HG02852 (cell line): ENCODE data around the gene AP2B1.
A peak's percentile ranks its signal among the peaks of the same experiment; 100 is the strongest.
"Not testable (repeated sequence)": the region's sequence is repeated elsewhere in the genome, so short reads cannot be mapped to it uniquely, and the experiment has no call there.

Source experiments
- ATAC-seq: cut with Tn5 transposase; IDR thresholded peaks from one replicate; pipeline ENCODE4 v1.9.1; 2021; ENCODE audit warnings: mild to moderate bottlenecking, moderate library complexity; ENCODE audit not compliant: unreplicated experiment

AP2B1 gene

DNA sequence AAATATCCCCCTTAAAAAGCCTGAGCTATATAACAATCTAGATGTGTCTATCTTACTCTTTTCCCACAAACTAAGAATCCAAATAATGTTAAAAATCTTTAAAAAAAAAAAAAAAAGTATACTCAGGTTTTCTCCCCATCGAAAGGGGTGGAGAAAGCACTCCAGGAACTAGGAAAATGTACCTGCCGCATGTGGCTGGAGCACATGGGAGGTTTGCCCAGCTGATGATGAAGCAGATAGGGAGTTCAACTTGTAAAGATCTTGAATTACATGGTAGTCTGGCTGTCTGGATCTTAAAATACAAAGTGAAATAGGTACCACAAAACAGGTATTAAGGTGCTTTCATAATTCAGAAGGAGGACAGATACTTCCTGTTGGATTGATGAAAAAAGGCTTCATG lies 17.7 kb upstream of the AP2B1 start:
- ATAC-seq = no peak

DNA sequence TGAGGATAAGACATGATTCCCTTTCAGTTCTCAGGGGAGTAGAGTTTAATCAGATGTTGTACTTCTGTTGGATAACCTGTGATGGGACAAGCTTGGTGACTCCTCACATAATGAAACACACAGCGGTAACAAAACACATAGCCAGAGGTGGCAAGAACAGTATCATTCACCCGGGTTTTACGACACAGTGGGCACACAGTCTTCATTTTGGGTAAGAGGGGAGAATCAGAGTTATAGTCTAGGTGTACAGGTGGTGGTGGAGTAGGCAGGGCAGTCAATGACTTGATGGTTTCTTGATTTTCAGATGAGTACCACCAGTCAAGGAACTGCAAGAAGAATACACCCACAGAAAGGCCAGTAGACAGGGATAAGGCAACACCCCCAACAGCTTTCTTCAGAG lies 11.4 kb upstream of the AP2B1 start:
- no peak for ATAC-seq

DNA sequence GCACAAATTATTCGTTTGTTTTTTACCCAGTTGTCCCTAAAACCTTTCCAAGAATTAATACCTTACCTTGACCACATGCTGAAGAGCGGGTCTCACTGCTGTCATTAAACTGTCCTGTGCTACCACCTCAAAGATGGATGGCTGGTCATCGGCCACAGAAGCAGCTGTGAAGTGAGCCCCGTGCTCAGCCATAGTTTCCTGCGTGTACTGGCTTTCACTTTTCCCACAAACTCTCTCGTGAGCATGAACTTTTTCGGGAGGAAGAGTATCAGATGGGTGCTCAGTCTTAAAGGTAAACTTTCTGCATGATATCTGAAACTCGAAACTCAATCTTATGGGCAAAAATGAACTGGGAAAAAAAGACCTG lies 9.3 kb upstream of the AP2B1 start:
- ATAC-seq = no peak

DNA sequence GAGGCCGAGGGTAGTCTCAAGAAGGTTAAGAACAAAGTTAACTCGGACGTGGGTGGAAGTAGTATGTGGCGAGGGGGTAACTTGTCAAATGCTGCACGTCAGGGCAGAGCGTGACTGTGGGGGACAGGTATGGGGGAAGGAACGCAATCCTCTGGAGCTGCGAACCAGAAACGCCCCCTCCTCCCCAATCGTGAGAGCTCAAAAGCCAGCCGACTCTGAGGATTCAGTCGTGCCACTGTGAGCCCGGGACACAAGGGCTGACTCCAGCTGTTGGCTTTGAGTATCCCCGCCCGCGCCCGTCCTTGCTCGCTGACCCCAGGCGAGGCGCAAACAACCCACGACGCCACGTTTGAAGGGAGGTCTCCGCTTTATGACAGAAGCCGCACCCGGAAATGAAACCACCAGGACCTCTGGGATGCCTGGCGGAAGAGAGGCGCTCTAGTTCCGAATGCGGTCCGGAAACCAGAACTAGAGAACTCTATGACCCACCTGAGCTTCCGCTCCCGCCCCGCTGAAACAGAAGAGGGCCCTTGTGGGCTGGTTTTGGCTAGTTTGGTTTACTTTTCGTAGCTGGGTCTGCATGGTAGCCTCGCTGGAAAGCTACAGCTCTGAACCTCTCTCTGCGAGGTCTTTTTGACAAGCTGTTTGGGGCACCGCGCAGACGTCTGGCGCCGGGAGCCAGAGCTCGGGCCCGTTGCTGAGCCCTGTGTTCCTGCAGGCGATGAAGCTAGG lies 8.8 kb upstream of the AP2B1 start, which contains the start of gene PEX12:
Gene PEX12, minus strand, starts transcription at position 375 of the 732 bp plus-strand sequence. CDS start 550 bp downstream, outside the sequence.
- peak; percentile 92 for ATAC-seq

DNA sequence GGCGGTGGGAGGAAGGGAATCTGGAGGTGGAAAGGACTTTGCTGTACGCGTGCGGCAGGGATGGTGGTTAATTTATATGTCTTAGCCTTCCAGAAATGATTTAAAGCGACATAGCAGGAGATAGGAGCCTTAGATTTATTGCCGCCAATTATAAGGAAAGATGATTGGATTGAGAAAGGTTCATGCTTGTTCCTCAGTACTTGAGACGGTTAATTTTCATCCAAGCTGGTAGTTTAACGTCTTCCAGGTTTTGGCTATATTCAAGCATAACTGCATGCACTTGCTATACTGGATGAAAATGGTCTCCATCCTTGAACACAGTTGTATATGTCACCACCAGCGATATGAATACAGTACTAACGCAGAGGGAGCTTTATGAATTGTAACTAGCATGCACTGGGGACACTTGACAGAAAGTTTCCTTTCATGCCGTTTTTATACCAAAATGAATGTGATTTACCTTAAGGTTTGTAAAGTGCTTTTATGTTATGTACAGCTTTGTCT lies 8.1 kb upstream of the AP2B1 start:
- no peak for ATAC-seq

DNA sequence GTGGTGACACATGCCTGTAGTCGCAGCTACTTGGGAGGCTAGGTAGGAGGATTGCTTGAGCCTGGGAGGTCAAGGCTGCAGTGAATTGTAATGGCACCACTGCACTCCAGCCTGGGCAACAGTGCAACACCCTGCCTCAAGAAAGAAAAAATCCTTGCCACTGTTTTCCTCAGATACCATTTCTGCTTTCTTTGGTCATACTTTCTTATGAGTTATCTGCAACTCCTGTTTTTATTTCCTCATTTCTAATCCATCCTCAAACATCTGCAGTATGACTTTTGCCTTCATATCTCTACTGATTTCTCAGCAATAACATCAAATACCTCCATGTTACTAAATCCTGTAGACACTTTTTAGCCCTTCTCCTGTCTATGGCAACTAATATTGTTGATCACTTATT lies 3.1 kb upstream of the AP2B1 start:
- no peak for ATAC-seq

DNA sequence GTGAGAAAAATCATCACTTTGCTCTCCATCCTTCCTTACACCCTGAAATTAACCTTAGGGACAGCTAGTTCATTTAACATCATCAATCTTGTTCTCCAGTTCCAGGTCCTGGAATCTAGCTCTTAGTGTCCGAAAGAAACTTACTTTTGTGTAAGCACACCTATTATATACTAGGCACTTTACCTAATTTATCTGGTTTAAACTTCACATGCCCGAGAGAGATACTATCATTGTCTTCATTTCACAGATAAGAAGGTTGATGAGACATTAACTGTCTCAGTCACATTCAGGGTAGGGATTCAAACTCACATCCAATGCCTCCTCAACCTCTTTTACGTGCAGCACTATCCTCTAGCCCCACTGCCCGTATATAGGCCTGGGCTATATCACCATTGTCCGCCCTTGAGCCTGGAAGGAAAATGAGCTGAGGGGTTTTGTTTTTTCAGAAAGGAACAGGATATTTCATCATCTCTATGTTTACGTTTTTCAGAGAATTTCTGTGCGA lies 501 bp upstream of the AP2B1 start:
- ATAC-seq = peak; percentile 3

DNA sequence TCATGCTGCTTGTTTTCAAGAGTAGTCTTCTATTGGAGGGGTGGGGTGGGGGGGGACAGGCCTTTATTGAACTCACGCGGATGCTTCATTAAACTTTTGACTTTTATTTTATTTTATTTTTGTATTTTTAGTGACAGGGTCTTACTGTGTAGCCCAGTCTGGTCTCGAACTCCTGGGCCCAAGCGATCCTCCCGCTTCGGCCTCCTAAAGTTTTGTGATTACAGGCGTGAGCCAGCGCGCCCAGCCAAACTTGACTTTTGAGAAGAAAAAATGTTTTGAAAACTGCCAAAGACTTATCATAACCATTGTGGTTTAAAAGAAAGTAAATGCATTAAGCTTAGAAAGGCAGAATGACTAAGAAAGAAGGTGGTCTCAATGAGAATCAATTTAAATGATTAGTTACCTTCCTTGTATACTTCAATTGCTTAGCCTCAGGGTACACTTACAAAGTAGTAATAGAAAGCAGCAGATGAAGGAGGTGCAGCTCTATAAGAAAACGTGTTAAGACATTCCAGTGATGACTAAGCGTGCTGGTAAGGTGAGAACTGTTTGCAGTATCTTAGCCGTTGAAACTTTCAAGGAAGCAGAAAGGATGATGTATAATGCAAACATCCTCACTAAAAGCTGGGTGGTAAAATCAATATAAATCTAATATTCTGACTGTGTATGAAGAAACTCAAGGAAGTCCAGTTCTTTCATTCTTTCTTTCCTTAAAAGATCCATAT lies 1.2 kb downstream of the AP2B1 start:
- no peak for ATAC-seq

DNA sequence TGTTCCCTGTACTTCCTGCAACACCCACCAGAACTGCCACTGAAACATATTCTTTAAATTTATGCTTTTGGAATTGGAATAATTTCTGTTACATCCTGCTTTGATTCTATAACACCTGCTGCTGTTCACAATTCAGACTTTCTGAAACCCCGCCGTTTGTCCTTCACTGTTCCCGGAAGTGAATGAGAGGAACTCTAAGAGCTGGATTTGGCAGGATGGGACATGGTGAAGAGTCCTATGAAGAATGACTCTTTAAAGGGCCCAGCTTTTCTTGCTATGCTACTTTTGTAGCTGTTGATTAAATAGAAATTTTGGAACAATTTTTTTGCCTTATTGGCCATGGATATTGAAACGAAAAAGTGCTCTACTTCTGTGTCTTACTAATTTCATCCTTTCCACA lies 8.9 kb downstream of the AP2B1 start:
- ATAC-seq = no peak

DNA sequence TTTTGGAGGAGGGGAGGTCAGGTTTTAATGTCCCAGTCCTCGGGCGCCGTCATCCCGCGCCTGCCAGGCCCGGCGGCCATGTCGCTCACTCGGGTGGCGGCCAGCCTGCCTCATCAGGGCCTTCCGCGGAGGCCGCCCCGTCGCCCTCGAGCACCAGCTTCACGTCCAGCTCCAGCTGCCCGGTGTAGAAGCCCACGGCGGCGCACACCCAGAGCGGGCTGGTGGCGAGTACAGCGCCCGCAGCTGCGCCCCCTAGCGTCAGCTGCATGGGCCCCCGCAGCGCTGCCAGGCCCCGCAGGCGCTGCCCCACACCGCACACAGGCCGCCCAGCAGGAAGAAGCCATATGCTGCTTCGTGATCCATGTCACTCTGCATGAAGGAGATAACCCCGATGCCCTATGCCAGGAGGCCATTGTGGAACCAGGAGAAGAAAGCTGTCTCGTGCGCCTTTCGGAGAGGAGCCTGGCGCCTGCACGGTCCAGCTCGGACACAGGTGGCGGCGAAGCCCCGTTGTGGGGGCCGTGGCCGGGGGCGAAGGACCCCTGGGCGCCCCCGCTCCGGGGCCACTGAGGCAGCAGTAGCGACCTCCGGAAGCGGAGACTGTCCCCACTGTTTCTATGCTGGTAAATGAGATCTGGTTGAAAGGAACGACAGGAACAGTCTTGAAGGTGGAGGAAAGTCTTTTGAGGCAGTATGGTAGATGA lies 9.6 kb downstream of the AP2B1 start:
- no peak for ATAC-seq

DNA sequence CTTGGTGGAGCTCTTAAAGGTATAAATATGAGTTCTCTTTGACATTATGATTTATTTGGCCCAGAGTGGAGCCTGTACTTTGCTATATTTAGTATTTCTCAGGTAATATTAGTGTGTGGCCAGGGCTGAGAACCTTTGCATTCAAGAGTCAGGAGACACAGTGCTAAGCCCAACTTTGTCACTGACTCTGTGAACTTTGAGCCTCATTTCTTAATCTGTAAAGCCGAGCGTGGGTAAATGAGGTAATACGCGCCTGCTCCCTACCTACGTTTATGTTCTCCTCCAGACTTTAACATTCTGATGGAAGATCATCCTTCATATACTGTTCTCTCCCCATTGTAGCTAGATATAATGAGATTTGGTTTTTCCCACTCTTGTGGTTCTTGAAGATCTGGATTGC lies 10.5 kb downstream of the AP2B1 start:
- ATAC-seq = no peak

DNA sequence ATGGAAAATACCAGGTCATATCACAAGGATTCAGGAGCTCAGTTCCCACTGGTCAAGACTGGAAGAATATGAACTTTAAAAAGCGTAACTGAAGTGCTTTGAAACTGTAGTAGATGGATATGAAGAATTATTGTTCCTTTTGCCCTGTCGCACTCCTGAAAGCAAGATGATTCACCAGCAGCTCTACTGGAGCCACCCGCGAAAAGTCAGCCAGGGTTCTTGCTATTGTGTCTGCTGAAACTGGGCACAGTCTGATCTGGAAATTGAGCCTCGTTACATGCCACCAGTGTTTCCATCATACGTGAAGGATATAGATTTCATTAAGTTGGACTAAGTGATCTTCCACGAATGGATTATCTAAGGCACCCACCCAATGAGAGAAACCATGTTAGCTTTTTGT lies 16.6 kb downstream of the AP2B1 start:
- no peak for ATAC-seq

DNA sequence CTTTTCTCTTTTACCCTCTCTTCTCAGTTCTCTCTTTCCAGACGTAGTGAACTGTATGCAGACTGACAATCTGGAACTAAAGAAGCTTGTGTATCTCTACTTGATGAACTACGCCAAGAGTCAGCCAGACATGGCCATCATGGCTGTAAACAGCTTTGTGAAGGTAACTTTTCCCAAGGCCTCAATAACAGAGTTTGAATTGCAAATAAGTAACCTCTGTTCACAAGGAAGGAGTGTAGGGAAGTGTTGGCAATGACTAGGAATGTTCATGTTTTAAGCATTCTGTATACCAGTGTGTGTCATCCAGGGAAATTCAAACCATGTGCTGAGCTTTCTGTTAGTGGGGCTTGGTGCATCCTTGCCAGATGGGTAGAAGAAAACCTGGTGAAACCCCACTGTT lies 18.6 kb downstream of the AP2B1 start:
- ATAC-seq = no peak

DNA sequence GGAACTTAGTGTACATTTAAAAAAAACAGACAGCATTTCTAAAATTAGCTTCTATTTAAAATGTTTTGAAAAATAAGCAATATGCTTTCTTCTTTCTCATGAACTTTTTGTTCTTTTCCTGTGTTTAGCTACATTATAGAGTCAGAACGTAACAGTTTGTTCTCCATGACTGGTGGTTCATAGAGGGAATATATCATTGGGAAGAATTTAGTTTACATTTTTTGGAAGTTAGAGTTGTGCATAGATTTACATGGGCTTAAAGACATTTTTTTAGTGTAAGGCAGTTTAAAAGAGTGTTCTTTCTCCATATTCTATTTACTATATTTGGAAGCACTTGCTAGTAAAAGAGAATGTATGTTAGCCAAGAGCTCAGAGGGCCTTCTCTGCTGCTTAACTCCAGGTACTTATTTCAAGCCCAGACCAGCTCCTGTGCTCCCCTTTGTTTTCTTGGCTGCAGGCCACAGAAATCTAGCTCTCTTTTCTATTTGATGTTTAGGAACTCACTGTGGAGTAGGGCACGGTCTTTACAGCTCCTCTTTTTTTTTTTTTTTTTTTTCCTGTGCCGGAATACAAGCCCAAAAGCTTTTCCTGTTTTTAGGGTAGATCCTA lies 20.2 kb downstream of the AP2B1 start:
- ATAC-seq = no peak

DNA sequence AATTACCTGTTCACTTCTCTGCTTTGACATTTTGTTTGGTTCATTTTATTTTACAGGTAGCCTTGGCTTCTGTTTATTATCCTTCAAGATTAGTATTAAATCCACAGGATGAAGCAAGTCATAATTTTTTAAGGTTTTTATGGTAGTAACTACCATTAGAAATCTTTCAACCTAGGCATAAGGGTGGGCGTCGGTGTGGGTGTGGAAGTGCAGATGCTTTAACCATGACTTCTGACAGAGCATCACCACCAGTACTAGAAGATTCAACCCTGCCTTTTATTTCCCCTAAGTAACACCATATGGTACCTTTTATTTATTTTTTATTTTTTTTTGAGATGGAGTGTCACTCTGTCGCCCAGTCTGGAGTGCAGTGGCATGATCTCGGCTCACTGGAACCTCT lies 22.7 kb downstream of the AP2B1 start:
- no peak for ATAC-seq

DNA sequence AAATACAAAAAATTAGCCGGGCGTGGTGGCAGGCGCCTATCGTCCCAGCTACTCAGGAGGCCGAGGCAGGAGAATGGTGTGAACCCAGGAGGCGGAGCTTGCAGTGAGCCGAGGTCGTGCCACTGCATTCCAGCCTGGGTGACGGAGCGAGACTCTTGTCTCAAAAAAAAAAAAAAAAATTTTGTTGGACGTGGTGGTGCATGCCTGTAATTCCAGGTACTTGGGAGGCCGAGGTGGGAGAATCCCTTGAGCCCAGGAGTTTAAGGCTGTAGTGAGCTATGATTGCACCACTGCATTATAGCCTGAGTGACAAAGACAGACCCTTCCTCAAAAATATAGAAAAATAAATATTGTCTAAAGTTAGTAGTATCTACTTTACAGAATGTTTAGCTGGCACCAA lies 23.6 kb downstream of the AP2B1 start:
- not testable (repeated sequence) for ATAC-seq

DNA sequence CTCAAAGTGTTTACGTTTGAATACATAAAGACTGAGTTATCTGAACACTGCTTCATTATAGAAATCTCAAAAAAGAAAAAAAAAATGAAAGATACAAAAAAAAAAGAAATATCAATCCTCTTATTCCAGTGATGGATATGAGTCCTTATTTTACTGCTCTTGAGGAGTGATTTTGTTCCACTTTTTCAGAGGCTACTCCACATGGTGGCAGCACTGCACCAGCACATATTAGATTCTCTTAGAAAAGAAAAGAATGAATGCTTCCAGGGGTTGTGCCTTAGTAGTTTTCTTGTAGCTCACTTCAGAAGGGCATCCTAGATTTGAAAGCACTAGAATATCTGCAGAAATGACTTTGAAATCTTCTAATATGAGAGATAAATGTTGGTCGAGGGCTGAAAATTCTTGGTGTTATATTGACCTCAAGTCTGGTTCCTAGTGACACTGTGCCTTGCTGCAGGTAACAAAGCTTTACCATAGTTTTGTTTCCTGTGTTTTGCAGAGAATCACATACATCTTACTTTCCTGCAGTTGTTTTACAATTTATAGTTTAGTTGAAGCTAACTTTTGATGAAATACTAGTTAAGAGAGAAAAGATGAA lies 25.9 kb downstream of the AP2B1 start:
- no peak for ATAC-seq

DNA sequence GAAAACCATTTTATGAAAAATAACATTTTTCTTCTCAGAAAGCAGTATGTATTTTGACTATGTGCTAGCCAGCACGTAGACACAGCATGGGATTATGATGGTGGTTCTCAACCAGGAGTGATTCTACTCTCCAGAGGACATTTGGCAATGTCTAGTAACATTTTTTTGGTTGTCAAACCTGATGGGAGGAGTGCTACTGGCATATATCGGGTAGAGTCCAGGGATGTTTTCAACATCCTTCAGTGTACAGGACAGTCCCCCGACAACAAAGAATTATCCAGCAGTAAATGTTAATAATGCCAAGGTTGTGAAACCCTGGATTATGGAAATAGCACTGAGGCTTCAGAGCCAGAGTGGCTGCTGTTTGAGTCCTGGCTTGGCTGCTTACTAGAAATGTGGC lies 27.7 kb downstream of the AP2B1 start:
- no peak for ATAC-seq

DNA sequence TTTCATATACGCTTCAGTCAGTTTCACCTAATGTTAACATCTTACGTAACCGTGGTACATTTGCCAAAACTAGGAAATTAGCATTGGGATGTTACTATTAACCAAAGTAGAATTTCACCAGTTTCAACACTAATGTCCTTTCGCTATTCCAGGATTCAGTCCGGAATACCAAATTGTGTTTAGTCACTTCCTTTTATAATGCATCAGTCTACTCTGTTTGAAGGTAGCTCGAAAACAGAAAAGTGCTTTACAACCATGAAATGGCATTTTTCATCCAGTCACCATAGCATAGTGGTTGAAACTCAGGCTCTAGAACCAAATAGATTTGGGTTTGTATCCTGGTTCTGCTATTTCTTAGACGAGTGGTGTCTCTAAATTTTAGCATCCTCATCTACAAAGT lies 29.4 kb downstream of the AP2B1 start:
- ATAC-seq = no peak

DNA sequence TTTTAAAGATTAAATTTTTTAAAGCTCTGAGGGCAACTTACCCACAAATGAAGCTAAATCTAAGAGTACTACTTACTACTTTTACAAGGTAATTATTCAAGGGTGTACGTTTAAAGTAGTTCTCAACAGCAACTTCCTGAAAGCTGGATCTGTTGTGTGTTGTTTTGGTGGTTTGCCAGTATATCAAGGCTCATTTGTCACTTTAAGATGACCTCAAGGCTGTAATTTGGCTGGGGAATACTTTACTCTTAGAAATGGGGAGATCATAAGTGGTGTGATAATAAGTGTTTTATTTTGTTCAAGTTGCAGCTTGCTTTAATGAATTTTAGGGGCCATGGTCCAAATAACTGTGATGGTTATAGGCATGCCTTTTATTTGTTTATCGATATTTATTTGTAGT lies 30.4 kb downstream of the AP2B1 start:
- no peak for ATAC-seq

DNA sequence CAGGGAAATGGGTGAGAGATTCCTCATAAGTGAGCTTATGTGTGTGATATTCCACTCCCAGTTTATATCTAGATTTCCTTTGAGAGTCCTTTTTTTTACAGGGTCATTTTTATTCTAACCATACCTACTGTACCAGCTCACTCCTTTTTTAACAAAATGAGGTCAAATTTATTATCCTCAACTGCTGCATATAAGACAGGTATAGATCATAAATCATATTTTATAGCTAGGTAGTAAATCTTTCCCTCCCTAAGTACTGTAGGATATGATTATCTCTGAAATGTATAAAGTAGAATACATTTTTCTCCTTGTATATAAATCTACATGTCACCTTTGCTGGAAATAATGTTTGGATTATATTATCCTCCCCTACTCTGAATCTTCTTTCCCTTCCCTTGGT lies 31.5 kb downstream of the AP2B1 start:
- no peak for ATAC-seq
